ENCODE results near the gene PARL.

Gene PARL

DNA sequence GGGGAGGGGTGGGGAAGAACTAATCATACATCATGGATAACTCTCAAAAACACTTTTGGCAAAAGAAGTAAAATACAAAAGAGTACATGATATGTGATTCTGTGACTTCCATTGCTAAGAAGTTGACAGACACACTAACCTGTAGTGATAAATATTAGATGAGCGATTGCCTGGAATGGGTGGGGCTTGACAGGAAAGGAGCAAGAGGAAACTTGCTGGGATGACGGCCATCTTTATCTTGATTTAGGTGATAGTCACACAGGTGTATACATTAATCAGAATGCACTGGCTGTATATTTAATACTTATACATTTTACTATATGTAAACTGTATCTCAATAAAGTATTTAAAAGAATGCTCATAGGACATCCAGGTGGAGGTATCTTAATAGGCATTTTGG lies 13.1 kb downstream of the PARL start:
- H3K4me3 ChIP-seq (ENCODE audit: control insufficient read depth, low read depth, low read length) = no peak overlapping the region
- DNase-seq (ENCODE audit: low read depth) = no peak
- no peak for TF ChIP-seq CTCF (IDR thresholded peaks at IDR 0.05; ENCODE audit: control insufficient read depth, insufficient read depth, low read depth, low read length, missing control alignments)

- H3K4me3 ChIP-seq (ENCODE audit: control insufficient read depth, low read depth, low read length) = no peak overlapping the region
- DNase-seq (ENCODE audit: low read depth) = no peak
- TF ChIP-seq CTCF (IDR thresholded peaks at IDR 0.05; ENCODE audit: control insufficient read depth, insufficient read depth, low read depth, low read length, missing control alignments) = no peak
Measured at GRCh38 chr3:183870563-183870962, 14.1 kb downstream of the PARL start.

DNA sequence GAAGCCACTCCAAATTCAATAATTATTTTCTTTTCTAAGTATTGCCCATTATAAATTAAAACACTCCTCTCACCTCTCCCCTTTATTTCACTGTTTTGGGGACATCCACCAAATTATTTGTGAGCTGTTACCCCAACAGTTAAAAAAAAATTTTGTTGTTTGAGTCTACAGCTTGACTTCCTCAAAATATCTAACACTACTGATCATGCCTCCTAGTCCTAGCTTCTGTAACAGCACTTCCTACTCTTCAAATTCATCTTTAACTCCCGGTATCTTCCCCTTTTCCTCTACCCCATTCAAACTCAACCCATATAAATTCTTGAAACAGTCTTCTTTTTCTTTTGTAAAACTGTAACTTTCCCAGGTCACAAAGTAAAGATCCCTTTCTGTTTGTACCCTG lies 15.9 kb downstream of the PARL start:
- no peak for DNase-seq (ENCODE audit: low read depth)
- TF ChIP-seq CTCF (IDR thresholded peaks at IDR 0.05; ENCODE audit: control insufficient read depth, insufficient read depth, low read depth, low read length, missing control alignments) = no peak
- no peak overlapping the region for H3K4me3 ChIP-seq (ENCODE audit: control insufficient read depth, low read depth, low read length)

- H3K4me3 ChIP-seq (ENCODE audit: control insufficient read depth, low read depth, low read length) = no peak overlapping the region
- no peak for DNase-seq (ENCODE audit: low read depth)
- TF ChIP-seq CTCF (IDR thresholded peaks at IDR 0.05; ENCODE audit: control insufficient read depth, insufficient read depth, low read depth, low read length, missing control alignments) = no peak
Measured at GRCh38 chr3:183862610-183863009, 22.1 kb downstream of the PARL start.

DNA sequence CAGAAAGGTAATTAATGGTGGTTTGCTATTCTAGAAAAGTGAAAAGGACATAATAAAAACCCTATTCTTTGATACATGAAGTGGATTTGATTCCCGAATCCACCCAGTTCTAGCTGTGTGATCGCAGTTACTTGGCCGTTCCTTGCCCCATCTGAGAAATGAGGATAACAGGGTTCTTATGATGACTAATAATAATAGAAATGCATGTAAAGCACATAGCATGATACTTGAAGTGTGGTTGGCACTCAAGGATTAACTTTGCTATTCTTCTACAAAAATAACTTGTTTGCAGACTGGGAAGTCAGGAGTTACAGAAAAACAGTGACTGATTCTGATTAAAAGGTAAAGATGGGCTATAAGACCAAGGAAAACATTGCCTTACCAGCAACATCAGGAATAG lies 26.8 kb downstream of the PARL start:
- H3K4me3 ChIP-seq (ENCODE audit: control insufficient read depth, low read depth, low read length) = no peak overlapping the region
- DNase-seq (ENCODE audit: low read depth) = no peak
- TF ChIP-seq CTCF (IDR thresholded peaks at IDR 0.05; ENCODE audit: control insufficient read depth, insufficient read depth, low read depth, low read length, missing control alignments) = no peak

DNA sequence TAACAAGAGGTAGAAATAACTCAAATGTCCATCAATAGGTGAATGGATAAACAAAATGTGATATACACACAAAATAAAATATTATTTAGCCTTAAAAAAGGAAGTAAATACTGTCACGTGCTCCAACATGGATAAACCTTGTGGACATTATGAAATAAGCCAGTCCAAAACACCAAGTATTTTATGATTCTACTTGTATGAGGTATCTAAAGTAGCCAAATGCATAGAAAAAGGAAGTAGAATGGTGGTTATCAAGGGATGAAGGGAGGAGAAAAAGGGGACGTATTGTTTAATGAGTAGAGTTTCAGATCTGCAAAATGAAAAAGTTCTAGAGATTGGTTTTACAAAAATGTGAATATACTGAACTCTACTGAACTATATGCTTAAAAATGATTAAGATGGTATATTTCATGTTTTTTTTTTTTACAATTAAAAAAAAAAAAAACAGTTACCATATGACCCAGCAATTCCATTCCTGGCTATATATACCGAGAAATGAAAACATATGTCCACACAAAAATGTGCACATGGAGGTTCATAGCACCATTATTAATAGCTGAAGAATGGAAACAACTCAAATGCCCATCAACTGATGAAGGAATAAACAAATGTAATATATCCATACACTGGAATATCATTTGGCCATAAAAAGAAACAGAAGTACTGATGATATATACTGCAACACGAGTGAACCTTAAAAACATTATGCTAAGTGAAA lies 30.2 kb downstream of the PARL start:
- DNase-seq (ENCODE audit: low read depth) = no peak
- no peak for TF ChIP-seq CTCF (IDR thresholded peaks at IDR 0.05; ENCODE audit: control insufficient read depth, insufficient read depth, low read depth, low read length, missing control alignments)

More for the DNA sequence above, 30.2 kb downstream of the PARL start:
- H3K4me3 ChIP-seq (ENCODE audit: control insufficient read depth, low read depth, low read length) = no peak overlapping the region

Data from AG09309 (cell line).